Activated effector memory CD4-positive, alpha-beta T cell treated with Interleukin-2 at 50 U/mL for 16 hours (primary cell): ENCODE data around the gene TBC1D2B.
"Not testable (repeated sequence)": the region's sequence is repeated elsewhere in the genome, so short reads cannot be mapped to it uniquely, and the experiment has no call there.

Source experiments
- DNase-seq: peaks from one replicate; pipeline ENCODE4 v3.0.0-alpha.2; 2020

Gene TBC1D2B

GRCh38 chr15:77999486-77999885 is 78.0 kb downstream of the TBC1D2B start:
- DNase-seq, result no peak

- no peak for DNase-seq
Measured at GRCh38 chr15:77998592-77998991, 78.9 kb downstream of the TBC1D2B start.

GRCh38 chr15:77997761-77998554 is 79.6 kb downstream of the TBC1D2B start:
- DNase-seq, result not testable (repeated sequence)

- DNase-seq, result not testable (repeated sequence)
Measured at GRCh38 chr15:77997221-77997620, 80.3 kb downstream of the TBC1D2B start.

GRCh38 chr15:77996713-77997171 is 80.8 kb downstream of the TBC1D2B start:
- DNase-seq, result not testable (repeated sequence)

GRCh38 chr15:77996226-77996625 is 81.3 kb downstream of the TBC1D2B start:
- DNase-seq, result not testable (repeated sequence)

GRCh38 chr15:77995537-77995918 is 82.0 kb downstream of the TBC1D2B start:
- not testable (repeated sequence) for DNase-seq

GRCh38 chr15:77994893-77995536 is 82.5 kb downstream of the TBC1D2B start:
- DNase-seq, result not testable (repeated sequence)

GRCh38 chr15:77993970-77994693 is 83.4 kb downstream of the TBC1D2B start:
- DNase-seq, result not testable (repeated sequence)

GRCh38 chr15:77993374-77993911 is 84.1 kb downstream of the TBC1D2B start:
- DNase-seq, result no peak

- no peak for DNase-seq
Measured at GRCh38 chr15:77992356-77993222, 84.9 kb downstream of the TBC1D2B start.

- DNase-seq, result not testable (repeated sequence)
Measured at GRCh38 chr15:77991658-77992201, 85.8 kb downstream of the TBC1D2B start.

GRCh38 chr15:77991029-77991406 is 86.5 kb downstream of the TBC1D2B start:
- no peak for DNase-seq

- no peak for DNase-seq
Measured at GRCh38 chr15:77989296-77990143, 88.0 kb downstream of the TBC1D2B start.

GRCh38 chr15:77988347-77989295 is 88.9 kb downstream of the TBC1D2B start:
- no peak for DNase-seq

GRCh38 chr15:77987765-77988136 is 89.8 kb downstream of the TBC1D2B start:
- DNase-seq, result not testable (repeated sequence)

- no peak for DNase-seq
Measured at GRCh38 chr15:77986891-77987764, 90.4 kb downstream of the TBC1D2B start.

GRCh38 chr15:77985931-77986480 is 91.5 kb downstream of the TBC1D2B start:
- DNase-seq, result no peak
